Measurements from ENCODE around the gene LSM12.

GRCh38 chr17:44008205-44008909 is 58.1 kb downstream of the LSM12 start:
- no peak for TF ChIP-seq CTCF (IDR thresholded peaks at IDR 0.05)
- TF ChIP-seq ZFX (IDR thresholded peaks at IDR 0.05; ENCODE audit: borderline replicate concordance) = no peak
